Right cardiac atrium (tissue), 5 donors: Measurements from ENCODE around the gene DCP1B. TPM values are rescaled to one million over a fixed set of nuclear protein-coding genes. Genes with fewer than 3 reads are reported as not detected.
"Not testable (repeated sequence)": the region's sequence is repeated elsewhere in the genome, so short reads cannot be mapped to it uniquely, and the experiment has no call there.

Source experiments
- ATAC-seq, 2 donors: fragments of 200-7000 bp; cut with Tn5 transposase; one replicate each; pipeline versions ENCODE4 v1.8.0 to v1.9.1; 2020; ENCODE audit warnings: moderate library complexity in 2 of 2, mild to moderate bottlenecking in 1 of 2
- DNase-seq, 3 donors: peaks; one replicate each; pipeline ENCODE4 v3.0.0-alpha.2; 2020
- H3K27ac ChIP-seq: one replicate; pipeline ENCODE4 v1.5.1; 2013; ENCODE audit warnings: mild to moderate bottlenecking, low read length, control low read depth, moderate library complexity
- H3K27me3 ChIP-seq: one replicate; pipeline ENCODE4 v1.6.1; 2013; ENCODE audit not compliant: control insufficient read depth, insufficient read depth
- H3K4me1 ChIP-seq: one replicate; pipeline ENCODE4 v1.6.1; 2013; ENCODE audit warnings: low read length; ENCODE audit not compliant: control insufficient read depth, insufficient read depth
- H3K4me3 ChIP-seq: one replicate; pipeline ENCODE4 v1.5.1; 2013; ENCODE audit warnings: low read length, control low read depth
- H3K9me3 ChIP-seq: one replicate; pipeline ENCODE4 v1.6.1; 2013; ENCODE audit warnings: low read length; ENCODE audit not compliant: control insufficient read depth
- WGBS: extraction: QIAGEN DNeasy Blood & Tissue Kit; methylation state at CpG from one replicate; pipeline ENCODE4 v1.1.7; 2013; 5-methylcytosine and 5-hydroxymethylcytosine counted together
- intact Hi-C, 4 donors: fragments of 100-400 bp; cut with DNase I; formaldehyde crosslinking; loops; one replicate each; pipeline versions ENCODE4 v1.11.0 to v1.14.0; 2022 to 2023
- polyA plus RNA-seq: library from polyadenylated mRNA; stranded (reverse); fragments of 200-250 nt; gene quantifications from one replicate; pipeline ENCODE4 v1.2.3, GENCODE V29; 2013
- total RNA-seq, 4 donors: library from RNA; stranded (reverse); fragmentation: NEBNext Ultra II Directional; extraction: Animal tissue kit (Norgen Biotek cat#: 25700); gene quantifications; one replicate each; pipeline ENCODE4 v1.2.1, GENCODE V29; 2021
- donor health status: healthy with polysubstance abuse.
- donor health status: DM: no; HTN: yes; CAD: no.
- donor health status: DM: no; HTN: no; CAD: no.
- donor health status: DM: no; HTN: yes; CAD: no; lungs with severe emphysema.
- donor health status: DM: yes; HTN: yes; CAD: no.

DCP1B gene
- total and polyA plus RNA-seq, 5 donors, result 3.4 to 4.8 (median 3.5) TPM

DNA sequence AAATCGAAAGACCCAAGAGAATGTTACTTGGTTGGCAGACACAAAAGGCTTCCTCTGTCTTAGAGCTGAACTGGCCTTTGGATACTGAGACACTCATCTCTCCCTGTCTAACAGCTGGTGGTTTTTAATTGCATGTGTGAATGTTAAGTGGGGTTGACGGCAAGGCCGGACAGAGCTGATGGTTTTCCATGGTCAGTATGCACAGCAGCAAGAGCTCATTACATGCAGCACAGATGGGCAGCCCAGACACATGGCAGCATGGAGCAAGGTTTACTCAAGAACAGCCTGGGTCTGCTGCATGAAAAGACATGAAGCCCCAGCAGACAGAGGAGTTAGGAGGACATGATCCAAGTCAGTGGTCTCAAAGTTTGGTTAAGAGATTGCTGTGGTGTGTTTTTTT lies 58.0 kb downstream of the DCP1B start:
- ATAC-seq (no peak), DNase-seq (no peak)
- H3K27me3 ChIP-seq, result no peaks in the 10 kb centered on the region
- H3K4me1 ChIP-seq, result peaks cover 3% of the 10 kb centered on the region
- no peak overlapping the region for H3K4me3 ChIP-seq
- intact Hi-C loops, result no loop called here
- 61% methylated on average over 3 of the region's 3 CpGs for WGBS
- no peaks in the 10 kb centered on the region for H3K9me3 ChIP-seq
- no peak overlapping the region for H3K27ac ChIP-seq

DNA sequence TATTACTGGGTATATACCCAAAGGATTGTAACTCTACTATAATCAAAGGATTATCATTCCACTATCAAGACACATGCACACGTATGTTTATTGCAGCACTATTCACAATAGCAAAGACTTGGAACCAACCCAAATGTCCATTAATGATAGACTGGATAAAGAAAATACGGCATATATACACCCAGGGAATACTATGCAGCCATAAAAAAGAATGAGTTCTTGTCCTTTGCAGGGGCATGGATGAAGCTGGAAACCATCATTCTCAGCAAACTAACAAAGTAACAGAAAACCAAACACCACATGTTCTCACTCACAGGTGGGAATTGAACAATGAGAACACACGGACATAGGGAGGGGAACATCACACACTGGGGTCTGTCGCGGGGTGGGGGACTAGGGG lies 58.8 kb downstream of the DCP1B start:
- intact Hi-C loops, H3K4me3 ChIP-seq, DNase-seq, H3K27ac ChIP-seq, H3K9me3 ChIP-seq, H3K4me1 ChIP-seq, H3K27me3 ChIP-seq, ATAC-seq: not testable (repeated sequence)
- WGBS, result 95% methylated on average over 5 of the region's 5 CpGs

DNA sequence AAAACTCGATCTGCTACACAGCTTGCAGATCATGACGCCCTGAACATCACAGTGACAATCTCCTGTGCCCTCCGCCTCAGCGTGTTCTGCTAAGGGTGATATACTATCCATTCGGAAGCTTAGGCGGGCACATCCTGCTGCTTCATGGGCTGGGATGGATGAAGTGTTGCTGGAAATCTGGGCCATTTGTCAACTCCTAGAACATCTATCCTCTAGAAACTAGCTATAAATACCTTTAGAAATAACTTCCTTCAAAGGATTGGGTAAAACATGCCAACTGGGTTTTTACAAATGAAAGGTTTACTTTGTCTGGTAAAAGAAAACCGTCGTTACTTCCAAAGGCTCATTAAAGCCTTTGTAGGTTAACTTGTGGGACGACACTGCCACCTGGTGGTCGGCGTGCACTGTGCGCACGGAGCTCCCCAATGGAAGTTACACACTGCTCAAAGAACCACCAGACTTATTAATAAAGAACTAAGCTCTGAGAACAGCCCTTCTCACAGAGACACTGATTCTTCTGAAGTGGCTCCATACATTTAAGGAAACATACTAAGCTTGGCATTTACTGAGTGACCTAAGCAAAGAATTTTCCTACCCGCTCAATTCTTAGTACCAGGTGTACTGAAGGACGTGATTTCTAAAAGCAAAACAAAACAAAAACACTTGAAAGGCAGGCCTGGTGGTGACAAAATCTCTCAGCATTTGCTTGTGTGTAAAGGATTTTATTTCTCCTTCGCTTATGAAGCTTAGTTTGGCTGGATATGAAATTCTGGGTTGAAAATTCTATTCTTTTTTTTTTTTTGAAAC lies 64.3 kb downstream of the DCP1B start:
- H3K27ac ChIP-seq, result no peak overlapping the region
- no peaks in the 10 kb centered on the region for H3K9me3 ChIP-seq
- WGBS, result 25% methylated on average over 16 of the region's 16 CpGs
- ATAC-seq, result peak; percentile 88 to 89
- peak; percentile 83 to 95 (median 95) for DNase-seq
- H3K4me1 ChIP-seq, result no peaks in the 10 kb centered on the region
- intact Hi-C loops, result loop anchor here (1.0 to 5.0 kb wide), 5 partner anchors 133 to 288 kb away; no protein-coding TSS in a partner anchor
- H3K27me3 ChIP-seq, result no peaks in the 10 kb centered on the region
- no peak overlapping the region for H3K4me3 ChIP-seq

DNA sequence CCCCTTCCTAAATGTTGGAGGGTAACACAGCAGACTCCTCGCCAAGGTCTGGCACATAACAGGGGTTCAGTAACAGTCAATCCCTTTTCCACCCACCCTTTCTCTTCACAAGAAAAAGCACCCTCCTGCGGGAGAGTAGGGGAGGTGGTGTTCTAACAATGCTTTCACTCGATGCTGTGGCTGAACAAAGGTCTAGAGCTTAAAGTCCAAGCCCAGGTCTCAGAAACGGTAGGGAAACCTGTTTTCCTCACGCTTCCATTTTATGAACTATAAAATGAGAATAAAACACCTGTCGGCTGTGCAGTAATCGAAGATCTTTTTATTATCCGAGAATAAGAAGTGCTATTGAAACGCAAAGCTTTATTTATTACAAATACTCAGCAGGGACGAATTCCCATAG lies 64.9 kb downstream of the DCP1B start:
- H3K4me1 ChIP-seq, result no peaks in the 10 kb centered on the region
- no peak overlapping the region for H3K27ac ChIP-seq

DNA sequence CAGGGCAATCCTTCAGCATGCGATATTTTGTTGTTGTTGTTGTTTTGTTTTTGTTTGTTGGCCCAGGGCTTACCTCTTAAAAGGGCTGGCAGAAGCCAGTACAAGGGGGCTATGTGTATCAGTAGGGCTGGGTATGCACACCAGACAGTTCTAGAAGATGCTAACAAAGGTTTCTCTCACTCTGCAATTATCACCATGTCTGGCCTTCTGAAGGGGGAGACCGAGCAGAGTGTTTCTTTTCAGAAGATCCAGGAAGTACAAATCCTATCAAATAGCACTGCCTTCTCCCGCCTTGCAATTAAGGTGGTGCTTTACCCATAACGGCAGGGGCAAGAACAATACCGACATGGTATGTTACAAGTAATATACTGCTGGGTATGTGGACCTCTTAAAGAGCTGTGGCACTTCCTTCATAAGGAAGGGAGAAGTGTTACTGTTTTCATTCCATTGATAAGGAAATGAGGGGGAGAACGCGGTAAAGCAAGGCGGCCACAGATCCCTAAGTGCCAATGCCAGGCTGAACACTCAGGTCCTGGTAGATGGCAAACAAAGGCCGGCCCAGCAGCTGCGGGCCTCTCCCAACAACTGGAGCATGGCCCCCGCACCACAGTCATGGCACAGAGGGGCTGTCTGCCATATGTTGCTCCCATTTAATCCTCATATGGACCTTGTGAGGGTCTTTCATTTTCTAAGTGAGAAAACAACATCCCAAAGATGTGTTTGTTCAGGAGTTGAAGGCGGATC lies 66.6 kb downstream of the DCP1B start:
- Histone ChIP-seq H3K4me3 (no peak overlapping the region), H3K27me3 (no peaks in the 10 kb centered on the region), H3K27ac (no peak overlapping the region), H3K9me3 (no peaks in the 10 kb centered on the region), H3K4me1 (no peaks in the 10 kb centered on the region)
- no peak for DNase-seq
- 83% methylated on average over 12 of the region's 12 CpGs for WGBS
- no peak for ATAC-seq
- intact Hi-C loops, result loop anchor here (2.0 to 5.0 kb wide), 3 partner anchors 130 to 285 kb away; no protein-coding TSS in a partner anchor

More for the DNA sequence above, 64.9 kb downstream of the DCP1B start:
- 61% methylated on average over 10 of the region's 10 CpGs for WGBS
- Histone ChIP-seq H3K9me3 (no peaks in the 10 kb centered on the region), H3K4me3 (no peak overlapping the region), H3K27me3 (no peaks in the 10 kb centered on the region)
- intact Hi-C loops, result loop anchor here (1.0 to 5.0 kb wide), 4 partner anchors 132 to 287 kb away; no protein-coding TSS in a partner anchor
- DNase-seq, result no peak
- no peak for ATAC-seq

DNA sequence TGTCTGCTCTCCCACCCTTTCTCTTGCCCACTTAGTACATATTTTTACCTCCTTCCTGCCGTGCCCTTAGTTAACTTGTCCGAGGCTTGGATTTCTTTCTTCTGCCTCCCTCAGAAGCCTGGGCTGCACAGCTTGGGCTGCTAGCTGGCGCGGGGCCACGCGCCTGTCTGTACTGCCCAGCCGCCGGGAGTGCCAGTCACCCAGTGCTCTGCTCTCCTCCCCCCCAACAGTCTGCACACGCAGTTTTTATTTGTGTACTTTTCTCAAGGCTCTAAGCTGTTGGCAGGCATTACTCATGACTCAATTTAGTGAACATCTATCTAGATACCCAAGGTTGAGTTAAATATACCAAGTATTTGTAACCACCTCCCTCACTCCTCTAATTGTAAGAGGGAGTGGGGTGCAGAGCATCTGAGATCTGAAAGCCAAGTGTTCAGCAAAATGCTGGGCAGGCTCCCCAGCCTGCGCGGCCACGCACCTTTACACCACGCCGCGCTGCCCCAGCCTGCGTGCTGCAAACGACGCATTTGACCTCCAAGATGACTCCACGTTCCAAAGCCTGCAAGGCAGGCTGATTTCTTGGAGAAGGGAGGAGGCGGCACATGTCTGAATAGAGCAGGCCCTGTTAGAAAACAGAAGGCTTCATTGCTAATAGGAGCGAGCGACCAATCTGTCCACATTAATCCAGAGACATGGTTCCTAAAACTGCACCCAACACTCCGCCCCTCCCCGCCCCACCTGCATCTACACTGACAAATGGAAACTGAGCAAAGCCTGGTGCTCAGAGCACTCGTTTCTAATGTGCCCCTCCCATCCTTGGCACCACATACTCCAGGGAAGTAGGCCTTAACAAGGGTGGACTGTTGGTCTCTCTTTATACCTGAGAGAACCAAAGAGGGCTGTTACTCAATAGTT lies 67.6 kb downstream of the DCP1B start:
- no peaks in the 10 kb centered on the region for H3K9me3 ChIP-seq
- no peak overlapping the region for H3K4me3 ChIP-seq
- no peaks in the 10 kb centered on the region for H3K4me1 ChIP-seq
- peak overlapping the region; percentile 22 for H3K27ac ChIP-seq
- ATAC-seq (peak; percentile 75 to 77), DNase-seq (peak; percentile 63 to 86 (median 85))
- no peaks in the 10 kb centered on the region for H3K27me3 ChIP-seq
- intact Hi-C loops, result loop anchor here in 3 of 4 donors (5.0 kb wide), 2 partner anchors 129 to 284 kb away; no protein-coding TSS in a partner anchor
- 72% methylated on average over 25 of the region's 25 CpGs for WGBS

DNA sequence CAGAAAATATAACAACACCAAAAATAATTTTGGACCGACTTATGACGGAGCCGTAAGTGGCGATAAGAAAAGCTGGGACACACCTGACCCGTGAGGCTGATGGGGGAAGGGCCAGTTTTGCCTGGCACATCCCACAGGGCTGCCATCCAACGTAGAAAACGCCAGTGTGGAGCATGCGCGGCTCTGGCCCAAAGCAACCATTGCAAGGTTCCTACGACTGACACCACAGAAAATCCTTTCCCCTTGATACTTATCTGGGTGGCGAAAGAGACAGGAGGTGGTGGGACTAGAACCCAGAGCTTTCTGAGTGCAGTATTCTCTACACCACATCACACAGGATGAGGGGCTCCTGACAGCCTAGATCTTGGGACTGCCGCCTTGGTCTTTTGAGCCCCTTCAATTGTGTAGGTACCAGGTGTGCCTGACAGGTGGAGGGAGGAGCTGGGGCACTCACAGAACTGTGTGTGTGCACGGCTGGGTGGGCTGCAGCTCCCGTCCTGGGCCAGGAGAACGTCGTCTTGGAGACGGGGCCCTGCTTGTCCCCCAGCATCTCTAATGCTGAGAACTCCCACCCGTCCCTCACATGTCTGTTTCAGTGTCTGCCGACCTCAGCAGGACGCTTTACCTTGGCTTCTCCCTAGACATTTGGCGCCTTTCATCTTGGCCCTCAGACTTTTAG lies 68.4 kb downstream of the DCP1B start:
- H3K27me3 ChIP-seq, result no peaks in the 10 kb centered on the region
- intact Hi-C loops, result loop anchor here in 3 of 4 donors (5.0 kb wide), 2 partner anchors 129 to 284 kb away; no protein-coding TSS in a partner anchor
- peak in 2 of 3 donors; percentile 67 to 69 for DNase-seq
- no peak overlapping the region for H3K27ac ChIP-seq
- no peak overlapping the region for H3K4me3 ChIP-seq
- no peaks in the 10 kb centered on the region for H3K9me3 ChIP-seq
- peak in 1 of 2 donors; percentile 37 for ATAC-seq
- WGBS, result 70% methylated on average over 21 of the region's 21 CpGs
- no peaks in the 10 kb centered on the region for H3K4me1 ChIP-seq

DNA sequence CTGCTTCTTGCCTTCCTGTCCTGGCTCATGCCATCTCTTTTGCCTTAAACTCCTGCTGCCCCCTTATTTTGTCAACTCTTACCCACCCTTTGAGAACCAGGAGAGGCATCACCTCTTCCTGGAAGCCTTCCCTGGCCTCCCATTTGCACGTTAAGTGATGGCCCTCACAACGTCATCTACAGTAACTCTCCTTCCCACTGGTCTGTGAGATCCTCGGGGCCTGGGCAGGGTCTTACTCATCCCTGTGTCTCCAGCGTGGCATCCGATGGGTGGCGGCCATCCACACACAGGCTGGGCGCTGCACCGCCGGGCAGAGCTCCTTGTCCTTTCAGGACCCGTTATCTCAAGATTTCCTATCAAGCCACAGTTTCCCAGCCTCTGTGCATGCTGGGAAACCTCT lies 69.0 kb downstream of the DCP1B start:
- no peak for ATAC-seq
- peak in 1 of 3 donors; percentile 46 for DNase-seq
- Histone ChIP-seq H3K27me3 (no peaks in the 10 kb centered on the region), H3K27ac (no peak overlapping the region), H3K9me3 (no peaks in the 10 kb centered on the region), H3K4me3 (no peak overlapping the region), H3K4me1 (no peaks in the 10 kb centered on the region)
- 64% methylated on average over 10 of the region's 10 CpGs for WGBS
- intact Hi-C loops, result loop anchor here in 3 of 4 donors (5.0 kb wide), 2 partner anchors 128 to 283 kb away; no protein-coding TSS in a partner anchor

DNA sequence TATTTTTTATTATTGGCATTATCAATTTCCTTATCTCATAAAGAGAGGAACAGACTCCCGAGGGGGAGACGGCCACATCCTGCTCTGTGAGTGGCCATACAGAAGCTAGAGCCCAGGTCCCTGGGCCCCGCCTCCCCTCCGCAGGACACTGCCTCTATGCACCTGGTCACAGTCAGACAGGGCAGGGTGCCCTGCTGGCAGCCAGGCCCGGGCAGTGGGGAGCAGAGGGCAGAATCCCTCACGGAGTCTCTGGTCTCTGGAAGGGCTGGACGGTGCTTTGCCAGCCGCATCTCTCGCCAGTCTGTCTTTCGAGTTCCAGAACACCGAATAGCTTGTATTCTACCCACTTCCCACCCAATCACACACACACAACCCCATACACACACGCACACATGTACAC lies 69.4 kb downstream of the DCP1B start:
- DNase-seq, result peak in 1 of 3 donors; percentile 36
- H3K4me3 ChIP-seq, result no peak overlapping the region
- ATAC-seq, result no peak
- whole genome bisulfite sequencing, result 77% methylated on average over 12 of the region's 12 CpGs
- H3K4me1 ChIP-seq, result no peaks in the 10 kb centered on the region
- H3K27ac ChIP-seq, result no peak overlapping the region
- intact Hi-C loops, result loop anchor here in 3 of 4 donors (5.0 kb wide), 2 partner anchors 128 to 283 kb away; no protein-coding TSS in a partner anchor
- H3K27me3 ChIP-seq, result no peaks in the 10 kb centered on the region
- H3K9me3 ChIP-seq, result no peaks in the 10 kb centered on the region

DNA sequence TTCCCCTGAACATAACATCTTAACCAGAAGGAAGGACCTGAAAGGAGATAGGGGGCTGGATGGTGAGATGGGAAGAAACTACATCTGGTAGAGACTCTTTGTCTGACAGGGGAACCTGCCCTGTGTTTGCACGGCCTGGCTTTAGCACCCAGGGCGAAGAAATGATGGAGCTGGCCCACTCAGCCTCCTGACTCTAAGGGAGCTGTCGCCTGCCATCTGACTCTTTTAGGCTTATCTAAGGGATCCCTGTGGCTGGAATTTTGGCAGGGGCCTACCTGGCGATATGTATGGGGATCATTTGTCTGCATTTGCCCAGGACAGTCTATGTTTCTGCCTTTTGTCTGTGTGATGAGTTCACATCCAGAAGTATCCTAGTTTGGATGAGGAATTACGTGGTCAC lies 70.2 kb downstream of the DCP1B start:
- no peaks in the 10 kb centered on the region for H3K9me3 ChIP-seq
- WGBS, result 83% methylated on average over 5 of the region's 5 CpGs
- intact Hi-C loops, result no loop called here
- no peak overlapping the region for H3K4me3 ChIP-seq
- H3K27ac ChIP-seq, result no peak overlapping the region
- H3K27me3 ChIP-seq, result no peaks in the 10 kb centered on the region
- ATAC-seq, result no peak
- no peaks in the 10 kb centered on the region for H3K4me1 ChIP-seq
- DNase-seq, result peak in 1 of 3 donors; percentile 31
